GM04503 (cell line): Measurements from ENCODE around the gene MGLL.
"Not testable (repeated sequence)": the region's sequence is repeated elsewhere in the genome, so short reads cannot be mapped to it uniquely, and the experiment has no call there.

Source experiments
- DNase-seq: peaks from one replicate; pipeline ENCODE4 v3.0.0-alpha.2; 2012; ENCODE audit warnings: low read depth

The MGLL gene

DNA sequence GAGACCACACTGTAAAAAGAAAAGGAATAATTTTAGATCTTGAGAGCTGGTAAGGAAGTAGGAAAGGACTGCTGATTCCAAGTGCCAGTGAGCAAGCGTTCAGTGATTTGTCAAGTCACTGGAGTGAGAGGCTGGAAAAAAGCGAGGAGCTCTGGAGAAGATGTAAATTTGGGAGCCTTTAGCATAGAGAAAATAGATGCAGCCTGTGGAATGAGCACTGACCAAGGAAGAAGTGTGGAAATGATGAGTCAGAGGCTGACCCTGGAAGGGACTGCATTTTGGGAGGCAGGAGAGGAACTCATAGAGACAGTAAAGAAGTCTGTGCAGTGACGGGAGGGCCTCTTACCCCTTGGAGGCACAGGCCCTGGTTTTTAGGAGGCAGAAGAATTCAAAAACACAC lies 166.7 kb downstream of the MGLL start:
- peak; percentile 36 for DNase-seq

DNA sequence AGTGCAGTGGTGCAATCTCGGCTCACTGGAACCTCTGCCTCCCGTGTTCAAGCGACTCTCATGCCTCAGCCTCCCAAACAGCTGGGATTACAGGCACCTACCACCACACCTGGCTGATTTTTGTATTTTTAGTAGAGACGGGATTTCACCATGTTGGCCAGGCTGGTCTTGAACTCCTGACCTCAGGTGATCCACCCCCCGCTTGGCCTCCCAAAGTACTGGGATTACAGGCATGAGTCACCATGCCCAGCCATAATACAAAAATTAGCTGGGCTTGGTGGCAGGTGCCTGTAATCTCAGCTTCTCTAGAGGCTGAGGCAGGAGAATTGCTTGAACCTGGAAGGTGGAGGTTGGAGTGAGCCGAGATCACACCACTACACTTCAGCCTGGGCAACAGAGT lies 167.3 kb downstream of the MGLL start:
- DNase-seq, result not testable (repeated sequence)

- no peak for DNase-seq
These were observed 167.9 kb downstream of the MGLL start for GRCh38 chr3:127654374-127654773.

DNA sequence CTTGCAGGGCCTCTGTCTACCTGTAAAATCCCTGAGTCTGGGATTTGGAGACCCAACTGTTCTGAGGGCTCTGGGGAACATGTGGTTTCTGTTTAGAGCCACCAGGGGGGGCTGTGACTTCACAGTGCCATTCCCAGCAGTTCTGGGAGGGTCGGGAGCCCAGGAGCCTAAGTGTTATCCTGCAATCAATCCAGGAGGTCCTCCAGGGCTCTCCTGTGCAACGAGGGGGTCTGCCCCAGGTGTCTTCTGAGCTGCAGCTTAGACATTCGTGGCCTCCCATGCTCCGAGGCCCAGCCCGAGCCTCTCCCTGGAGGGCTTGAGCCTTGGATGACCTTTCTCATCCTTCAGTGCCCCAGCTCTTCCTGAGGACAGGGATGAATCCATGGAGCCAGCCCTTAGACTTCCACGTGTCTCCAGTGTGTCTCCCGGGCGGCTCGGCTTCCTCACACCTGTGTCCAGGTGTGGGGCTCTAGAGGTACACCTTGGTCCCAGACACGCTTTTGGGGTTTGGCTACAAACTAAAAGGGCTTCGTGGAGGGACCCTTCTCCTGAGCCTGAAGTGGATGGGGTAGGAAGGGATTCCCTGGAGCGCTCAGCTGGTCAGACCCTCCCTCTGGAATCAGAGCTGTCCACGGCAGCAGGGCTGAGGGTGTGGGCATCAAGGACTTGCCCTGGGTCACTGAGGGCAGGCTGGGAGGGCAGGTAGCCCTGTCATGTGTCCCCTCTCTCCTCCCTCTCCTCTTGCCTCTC lies 169.9 kb downstream of the MGLL start:
- no peak for DNase-seq

- no peak for DNase-seq
These were observed 170.7 kb downstream of the MGLL start for GRCh38 chr3:127651516-127652172.

GRCh38 chr3:127650236-127650635 lies 172.1 kb downstream of the MGLL start:
- DNase-seq, result no peak

- no peak for DNase-seq
These were observed 174.5 kb downstream of the MGLL start for GRCh38 chr3:127647845-127648204.

- DNase-seq, result no peak
These were observed 175.0 kb downstream of the MGLL start for GRCh38 chr3:127647166-127647844.

GRCh38 chr3:127646501-127647046 lies 175.7 kb downstream of the MGLL start:
- DNase-seq, result no peak

DNA sequence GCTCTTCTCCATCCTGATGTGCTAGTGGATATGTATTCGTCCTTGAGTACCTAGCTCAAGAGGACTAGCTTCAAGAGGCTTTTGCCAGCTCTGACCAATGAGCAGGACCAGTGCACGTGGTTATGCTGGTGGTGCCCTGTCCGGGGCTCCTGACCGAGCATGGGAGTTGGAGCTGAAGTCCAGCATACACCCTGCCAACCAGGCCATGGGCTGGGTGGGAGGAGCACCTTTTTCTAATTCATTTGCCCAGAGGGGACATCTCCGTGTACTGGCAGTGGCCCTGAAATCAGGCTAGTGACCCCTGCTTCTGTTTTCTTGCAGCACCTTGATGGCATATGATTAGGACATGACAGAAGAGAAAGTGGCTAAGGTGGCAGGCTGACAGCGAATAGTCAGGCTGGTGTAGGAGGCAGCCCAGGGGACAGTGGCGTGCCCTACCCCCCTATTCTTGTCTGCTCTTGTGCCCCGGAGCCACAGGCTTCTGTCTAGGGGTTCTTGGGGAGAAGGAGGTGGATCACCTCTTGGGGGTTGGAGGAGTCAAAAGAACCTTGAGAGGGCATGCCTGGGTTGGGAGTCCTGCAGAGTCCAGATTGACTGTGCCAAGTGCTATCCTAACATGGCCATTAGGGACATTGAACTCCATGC lies 176.8 kb downstream of the MGLL start:
- DNase-seq, result no peak

- no peak for DNase-seq
These were observed 177.5 kb downstream of the MGLL start for GRCh38 chr3:127644641-127645370.

GRCh38 chr3:127640042-127640355 lies 182.3 kb downstream of the MGLL start:
- no peak for DNase-seq

GRCh38 chr3:127639173-127640041 lies 182.9 kb downstream of the MGLL start:
- DNase-seq, result peak; percentile 30
